A673 (cell line): Measurements from ENCODE around the gene S100A5. TPM values are rescaled to one million over a fixed set of nuclear protein-coding genes. Genes with fewer than 3 reads are reported as not detected.
A peak's percentile ranks its signal among the peaks of the same experiment; 100 is the strongest.

Source experiments
- BruUV-seq: library from RNA; stranded (reverse); fragments of 400-500 nt; replicated peaks from 2 replicates; lab custom pipeline; 2021; lab: Mats Ljungman, UMichigan
- CTCF ChIA-PET: fragments of 300-600 bp; sonication (Branson Sonifier 250); formaldehyde crosslinking; loops from one replicate; lab custom pipeline; 2022; ENCODE audit warnings: antibody characterized with exemption; lab: Charles Lee
- POLR2A ChIA-PET: fragments of 300-600 bp; sonication (Branson Sonifier 250); formaldehyde crosslinking; loops from one replicate; lab custom pipeline; 2022; ENCODE audit warnings: antibody characterized with exemption; ENCODE audit not compliant: low non-redundant PET; lab: Charles Lee
- DNase-seq: peaks from one replicate; pipeline ENCODE4 v3.0.0-alpha.2; 2015; ENCODE audit warnings: low spot score
- H3K27ac ChIP-seq: fragments of 200-600 bp; sonication (generic); 2 replicates; pipeline ENCODE4 v1.5.1; 2016; ENCODE audit warnings: mixed run types, low read depth, mild to moderate bottlenecking, mixed read lengths, antibody characterized with exemption, low read length; ENCODE audit not compliant: poor library complexity, severe bottlenecking
- H3K27me3 ChIP-seq: fragments of 200-600 bp; sonication (generic); replicated peaks from 2 replicates; pipeline ENCODE4 v1.6.1; 2017; ENCODE audit warnings: mixed run types, low read depth, mild to moderate bottlenecking, mixed read lengths, antibody characterized with exemption, low read length; ENCODE audit not compliant: insufficient read depth, poor library complexity
- H3K36me3 ChIP-seq: fragments of 200-600 bp; sonication (generic); 2 replicates; pipeline ENCODE4 v1.6.1; 2016; ENCODE audit warnings: mixed run types, mild to moderate bottlenecking, mixed read lengths, antibody characterized with exemption, low read length; ENCODE audit not compliant: insufficient read depth, poor library complexity, severe bottlenecking
- H3K4me1 ChIP-seq: fragments of 200-600 bp; sonication (generic); 2 replicates; pipeline ENCODE4 v1.6.1; 2017; ENCODE audit warnings: mixed run types, mild to moderate bottlenecking, mixed read lengths, antibody characterized with exemption, low read length; ENCODE audit not compliant: insufficient read depth, poor library complexity, severe bottlenecking
- H3K4me3 ChIP-seq: fragments of 200-600 bp; sonication (generic); 2 replicates; pipeline ENCODE4 v1.5.1; 2016; ENCODE audit warnings: low read depth, mixed run types, mild to moderate bottlenecking, mixed read lengths, low read length; ENCODE audit not compliant: poor library complexity, severe bottlenecking
- H3K9me3 ChIP-seq: fragments of 200-600 bp; sonication (generic); 2 replicates; pipeline ENCODE4 v1.6.1; 2016; ENCODE audit warnings: mixed run types, low read depth, mild to moderate bottlenecking, mixed read lengths, antibody characterized with exemption, low read length; ENCODE audit not compliant: poor library complexity, severe bottlenecking
- EZH2 ChIP-seq: fragments of 200-600 bp; sonication (generic); IDR thresholded peaks from 2 replicates; pipeline ENCODE4 v1.6.1; 2017; ENCODE audit warnings: borderline replicate concordance, low read depth, mild to moderate bottlenecking, mixed read lengths, antibody characterized with exemption, low read length; ENCODE audit not compliant: poor library complexity, severe bottlenecking
- intact Hi-C: fragments of 100-400 bp; cut with micrococcal nuclease; formaldehyde crosslinking; loops from one replicate; pipeline ENCODE4 v1.10.0; 2022; ENCODE audit not compliant: unreplicated experiment
- total RNA-seq: library from RNA; stranded (reverse); gene quantifications from 2 replicates; pipeline ENCODE4 v1.2.3, GENCODE V29; 2021
- TF ChIP-seq, protein P1 (sequence below): fragments of 300-800, 200-600 bp; sonication (generic); conservative IDR thresholded peaks from 2 replicates; pipeline ENCODE4 v1.5.1; 2017; ENCODE audit warnings: low read depth, mild to moderate bottlenecking, antibody characterized with exemption, low read length, moderate library complexity, mixed read lengths

S100A5 gene
- total RNA-seq, 1 experiment from 2014 or later: not detected

DNA sequence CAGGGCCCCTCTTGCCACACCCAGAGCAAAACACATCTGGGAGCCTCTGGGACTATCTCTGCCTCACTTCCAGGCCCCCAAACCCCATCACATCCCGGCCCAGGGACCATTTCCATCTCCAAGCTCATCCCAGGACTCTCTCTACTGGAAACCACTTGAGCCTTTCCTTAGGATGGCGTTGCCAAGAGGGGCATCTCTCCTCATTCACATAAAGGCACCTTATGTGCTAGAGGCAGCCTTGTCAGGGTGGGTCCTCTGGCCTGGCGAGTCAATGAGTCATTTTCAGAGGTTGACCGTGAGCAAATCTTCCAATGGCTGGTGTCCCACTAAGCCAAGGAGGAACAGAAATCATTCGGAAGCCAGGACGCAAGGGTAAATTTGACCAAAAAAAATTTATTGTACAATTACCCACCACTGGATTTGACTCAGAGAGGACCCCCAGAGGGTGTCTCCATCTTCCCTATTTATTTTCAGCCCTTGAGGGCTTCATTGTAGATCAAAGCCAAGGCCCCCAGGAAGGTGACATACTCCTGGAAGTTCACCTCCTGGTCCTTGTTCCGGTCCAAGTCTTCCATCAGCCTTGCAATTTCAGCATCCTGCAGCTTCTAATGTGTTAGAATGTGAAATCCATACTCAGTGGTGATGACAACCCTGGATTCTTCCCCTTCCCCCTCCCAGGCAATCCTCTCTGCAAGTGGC is 6.4 kb downstream of the S100A5 start:
- H3K36me3 ChIP-seq: no peaks in the 10 kb centered on the region
- POLR2A ChIA-PET: no interaction called here
- no peaks in the 10 kb centered on the region for H3K9me3 ChIP-seq
- no peak for TF ChIP-seq EZH2
- TF ChIP-seq, protein P1, sequence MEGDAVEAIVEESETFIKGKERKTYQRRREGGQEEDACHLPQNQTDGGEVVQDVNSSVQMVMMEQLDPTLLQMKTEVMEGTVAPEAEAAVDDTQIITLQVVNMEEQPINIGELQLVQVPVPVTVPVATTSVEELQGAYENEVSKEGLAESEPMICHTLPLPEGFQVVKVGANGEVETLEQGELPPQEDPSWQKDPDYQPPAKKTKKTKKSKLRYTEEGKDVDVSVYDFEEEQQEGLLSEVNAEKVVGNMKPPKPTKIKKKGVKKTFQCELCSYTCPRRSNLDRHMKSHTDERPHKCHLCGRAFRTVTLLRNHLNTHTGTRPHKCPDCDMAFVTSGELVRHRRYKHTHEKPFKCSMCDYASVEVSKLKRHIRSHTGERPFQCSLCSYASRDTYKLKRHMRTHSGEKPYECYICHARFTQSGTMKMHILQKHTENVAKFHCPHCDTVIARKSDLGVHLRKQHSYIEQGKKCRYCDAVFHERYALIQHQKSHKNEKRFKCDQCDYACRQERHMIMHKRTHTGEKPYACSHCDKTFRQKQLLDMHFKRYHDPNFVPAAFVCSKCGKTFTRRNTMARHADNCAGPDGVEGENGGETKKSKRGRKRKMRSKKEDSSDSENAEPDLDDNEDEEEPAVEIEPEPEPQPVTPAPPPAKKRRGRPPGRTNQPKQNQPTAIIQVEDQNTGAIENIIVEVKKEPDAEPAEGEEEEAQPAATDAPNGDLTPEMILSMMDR: no peak
- no peak for DNase-seq
- intact Hi-C loops: loop anchor here (5.0 kb wide), 1 partner anchor 98 kb away; the partner anchor contains the start of gene CHTOP
- CTCF ChIA-PET: interaction anchor here (1.6 kb wide), 1 partner anchor 34 kb away, joined by 5 read pairs; no protein-coding TSS in a partner anchor
- no peaks in the 10 kb centered on the region for H3K27me3 ChIP-seq
- BruUV-seq: no TSS peak
- no peak overlapping the region for H3K27ac ChIP-seq
- H3K4me1 ChIP-seq: peaks cover 34% of the 10 kb centered on the region
- H3K4me3 ChIP-seq: peak overlapping the region; percentile 50

DNA sequence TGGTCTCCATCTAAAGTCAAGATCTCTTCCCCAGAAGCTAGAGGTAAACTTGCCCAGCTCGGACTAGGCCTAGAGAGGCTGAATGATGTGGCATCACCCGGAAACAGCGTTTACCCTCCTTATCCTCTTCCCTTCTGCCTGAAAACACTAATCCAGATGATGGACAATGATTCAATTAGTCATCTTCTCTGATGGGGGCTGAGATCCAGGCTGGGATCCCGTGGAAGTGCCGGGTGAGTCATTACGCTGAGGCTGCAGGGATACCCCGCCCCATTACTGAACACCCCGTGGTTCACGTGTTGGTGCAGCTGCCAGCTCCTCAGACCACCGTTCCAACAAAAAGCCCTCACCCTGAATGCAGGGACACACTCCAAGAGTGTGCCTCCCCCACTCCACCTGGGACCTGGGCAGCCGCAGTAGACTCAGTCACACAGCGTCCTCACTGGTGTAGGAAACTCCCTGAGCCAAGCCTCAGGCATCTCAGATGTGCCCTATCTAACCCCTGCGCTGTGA is 7.0 kb downstream of the S100A5 start:
- intact Hi-C loops: loop anchor here (1.0 to 5.0 kb wide), 2 partner anchors 35 to 99 kb away; partner anchors contain the start of gene CHTOP
- CTCF ChIA-PET: interaction anchor here (0.6 to 1.3 kb wide), 8 partner anchors 11 to 100 kb away, joined by 3 to 14 read pairs (median 4); partner anchors contain the start of genes CHTOP and S100A13
- Histone ChIP-seq H3K27me3 (no peaks in the 10 kb centered on the region), H3K4me3 (peak overlapping the region; percentile 26), H3K36me3 (no peaks in the 10 kb centered on the region), H3K9me3 (no peaks in the 10 kb centered on the region), H3K4me1 (peaks cover 34% of the 10 kb centered on the region), H3K27ac (peak overlapping the region; percentile 25)
- BruUV-seq: TSS peak; percentile 40
- peak; percentile 83 for DNase-seq
- TF ChIP-seq EZH2: no peak
- TF ChIP-seq, protein P1: no peak
- POLR2A ChIA-PET: interaction anchor here (0.6 kb wide), 2 partner anchors 132 to 591 kb away, joined by 4 to 16 read pairs; no protein-coding TSS in a partner anchor

DNA sequence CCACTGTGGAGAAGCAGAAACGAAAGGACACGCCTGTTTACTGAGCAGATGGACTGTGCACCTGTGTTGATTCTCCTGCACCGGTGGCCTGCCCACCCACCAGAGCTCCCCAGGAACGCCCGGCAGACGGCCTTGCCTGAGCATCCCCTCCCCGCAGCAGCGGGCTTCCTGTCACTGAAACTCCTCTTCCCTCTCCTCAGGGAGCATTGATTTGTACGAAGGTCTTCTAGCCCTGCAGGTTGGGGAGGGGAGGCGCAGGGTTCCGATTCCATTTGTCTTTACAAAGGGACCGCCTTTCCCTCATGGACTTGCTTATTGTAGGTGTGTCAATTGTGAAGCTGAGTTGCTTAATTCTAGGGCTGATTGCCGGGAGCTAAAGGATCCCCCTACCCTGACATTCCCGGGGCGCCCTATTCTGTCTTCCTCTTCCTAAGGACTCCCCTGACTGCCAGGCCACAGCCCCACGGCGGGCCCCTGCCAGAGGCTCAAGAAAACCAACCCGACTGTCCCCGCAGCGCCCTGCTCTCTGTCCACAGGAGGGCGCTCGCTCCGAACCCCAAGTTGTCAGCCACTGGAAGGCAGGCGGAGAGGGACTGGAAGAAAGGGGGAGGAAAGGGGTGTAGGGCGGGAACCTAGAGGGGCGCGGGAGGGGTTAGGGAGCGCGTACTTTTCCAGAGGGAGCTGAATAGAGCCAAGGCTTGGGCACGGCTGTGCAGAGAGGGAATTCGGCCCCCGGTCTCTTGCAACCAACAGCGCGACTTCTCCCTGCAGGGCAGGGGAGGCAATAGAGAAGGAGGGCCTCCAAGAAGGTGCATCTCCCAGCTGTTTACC is 7.8 kb downstream of the S100A5 start:
- H3K27ac ChIP-seq: peak overlapping the region; percentile 25
- peak overlapping the region; percentile 26 for H3K4me3 ChIP-seq
- no TSS peak for BruUV-seq
- POLR2A ChIA-PET: interaction anchor here (0.6 kb wide), 1 partner anchor 133 kb away, joined by 4 read pairs; no protein-coding TSS in a partner anchor
- no peaks in the 10 kb centered on the region for H3K27me3 ChIP-seq
- intact Hi-C loops: loop anchor here (1.0 to 5.0 kb wide), 2 partner anchors 35 to 99 kb away; partner anchors contain the start of gene CHTOP
- CTCF ChIA-PET: interaction anchor here (0.6 to 1.3 kb wide), 10 partner anchors 12 to 101 kb away, joined by 3 to 14 read pairs (median 4); partner anchors contain the start of genes CHTOP and S100A13
- no peaks in the 10 kb centered on the region for H3K36me3 ChIP-seq
- H3K9me3 ChIP-seq: no peaks in the 10 kb centered on the region
- peak; percentile 94 for DNase-seq
- TF ChIP-seq, protein P1: peak; percentile 98
- TF ChIP-seq EZH2: no peak
- peaks cover 34% of the 10 kb centered on the region for H3K4me1 ChIP-seq
